Measurements from ENCODE around the gene PJA1. TPM values are rescaled to one million over a fixed set of nuclear protein-coding genes. Genes with fewer than 3 reads are reported as not detected.

Gene PJA1, protein sequence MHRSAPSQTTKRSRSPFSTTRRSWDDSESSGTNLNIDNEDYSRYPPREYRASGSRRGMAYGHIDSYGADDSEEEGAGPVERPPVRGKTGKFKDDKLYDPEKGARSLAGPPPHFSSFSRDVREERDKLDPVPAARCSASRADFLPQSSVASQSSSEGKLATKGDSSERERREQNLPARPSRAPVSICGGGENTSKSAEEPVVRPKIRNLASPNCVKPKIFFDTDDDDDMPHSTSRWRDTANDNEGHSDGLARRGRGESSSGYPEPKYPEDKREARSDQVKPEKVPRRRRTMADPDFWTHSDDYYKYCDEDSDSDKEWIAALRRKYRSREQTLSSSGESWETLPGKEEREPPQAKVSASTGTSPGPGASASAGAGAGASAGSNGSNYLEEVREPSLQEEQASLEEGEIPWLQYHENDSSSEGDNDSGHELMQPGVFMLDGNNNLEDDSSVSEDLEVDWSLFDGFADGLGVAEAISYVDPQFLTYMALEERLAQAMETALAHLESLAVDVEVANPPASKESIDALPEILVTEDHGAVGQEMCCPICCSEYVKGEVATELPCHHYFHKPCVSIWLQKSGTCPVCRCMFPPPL
- 17.3 and 32.7 TPM in 2 replicates for total RNA-seq (2014; rRNA removed; shearing (Covaris generic); ENCODE audit: low replicate concordance)

DNA sequence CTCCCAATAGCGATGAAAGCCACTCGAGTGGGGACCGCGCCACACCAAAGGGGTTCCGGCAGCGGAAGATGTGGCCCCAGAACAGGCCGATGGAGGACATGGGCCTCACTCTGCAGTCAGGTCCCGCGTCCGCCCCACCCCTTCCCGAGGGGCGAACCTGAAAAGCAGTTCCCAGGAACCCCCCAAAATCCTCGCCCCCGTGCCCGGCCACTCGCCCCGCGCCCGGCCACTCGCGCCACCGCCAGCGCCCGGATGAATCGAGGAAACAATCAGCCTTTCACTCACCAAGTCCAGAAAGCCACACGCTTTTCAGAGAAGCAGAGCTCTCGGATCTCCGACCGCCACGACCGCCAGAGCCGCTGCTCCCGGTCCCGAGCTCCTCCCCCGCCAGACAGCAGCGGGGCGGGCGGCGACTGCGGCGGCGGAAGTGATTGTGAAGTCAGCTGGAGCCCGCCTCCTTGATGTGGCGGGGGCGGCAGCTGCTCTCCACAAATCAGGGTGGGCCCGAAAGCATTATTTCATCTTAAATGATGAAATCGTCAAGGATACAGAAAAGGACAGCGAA, at the start of gene PJA1:
Gene PJA1, minus strand, starts transcription at position 367 of the 565 bp plus-strand sequence. CDS start 2,380 bp downstream, outside the sequence.
- peak; percentile 52 for DNase-seq (ENCODE audit: low read depth)
- in situ Hi-C loops (cut with HindIII; ENCODE audit: low pct_unique_long_range_greater_than_20kb, low sequenced_read_pairs) = no loop called here

DNA sequence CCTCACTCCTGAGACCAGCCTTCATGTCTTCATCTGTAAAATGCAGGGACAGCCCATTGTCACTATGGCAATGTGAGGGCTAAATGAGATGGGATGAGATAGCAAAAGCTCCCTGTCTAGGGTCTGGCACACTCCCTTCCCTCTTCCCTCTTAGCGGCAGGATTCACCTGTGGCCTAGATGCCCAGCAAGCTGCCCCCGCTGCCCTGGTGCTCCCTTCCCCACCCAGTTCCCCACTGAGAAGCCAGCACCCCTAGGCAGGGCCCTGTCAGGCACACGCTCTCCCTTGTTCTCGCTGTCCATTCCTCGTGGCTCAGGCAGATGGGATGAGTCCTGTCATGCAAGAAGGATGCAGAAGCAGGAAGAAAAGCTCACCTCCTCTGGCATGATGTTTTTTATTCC, 49.2 kb upstream of the PJA1 start:
- DNase-seq (ENCODE audit: low read depth) = no peak
- in situ Hi-C loops (cut with HindIII; ENCODE audit: low pct_unique_long_range_greater_than_20kb, low sequenced_read_pairs) = no loop called here

DNA sequence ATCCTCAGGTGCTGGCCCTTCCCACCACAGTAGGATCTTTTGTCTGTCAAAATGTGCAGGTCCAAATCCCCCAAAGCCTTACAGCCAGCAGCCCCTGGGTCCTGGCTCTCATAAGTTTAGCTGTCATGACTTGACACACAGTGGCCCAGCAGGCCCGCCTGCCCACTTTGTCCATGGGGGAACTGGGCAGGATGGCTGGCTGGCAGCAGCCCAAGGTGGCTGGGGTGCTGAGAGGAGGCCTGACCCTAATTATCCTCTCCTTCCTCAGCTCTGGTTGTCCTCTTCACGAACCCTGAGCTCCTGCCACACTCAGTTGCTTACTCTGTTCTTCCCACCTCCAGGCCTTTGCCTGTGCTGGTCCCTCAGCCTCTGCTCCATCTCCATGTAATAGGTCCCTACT, 46.4 kb upstream of the PJA1 start:
- in situ Hi-C loops (cut with HindIII; ENCODE audit: low pct_unique_long_range_greater_than_20kb, low sequenced_read_pairs) = no loop called here
- no peak for DNase-seq (ENCODE audit: low read depth)

DNA sequence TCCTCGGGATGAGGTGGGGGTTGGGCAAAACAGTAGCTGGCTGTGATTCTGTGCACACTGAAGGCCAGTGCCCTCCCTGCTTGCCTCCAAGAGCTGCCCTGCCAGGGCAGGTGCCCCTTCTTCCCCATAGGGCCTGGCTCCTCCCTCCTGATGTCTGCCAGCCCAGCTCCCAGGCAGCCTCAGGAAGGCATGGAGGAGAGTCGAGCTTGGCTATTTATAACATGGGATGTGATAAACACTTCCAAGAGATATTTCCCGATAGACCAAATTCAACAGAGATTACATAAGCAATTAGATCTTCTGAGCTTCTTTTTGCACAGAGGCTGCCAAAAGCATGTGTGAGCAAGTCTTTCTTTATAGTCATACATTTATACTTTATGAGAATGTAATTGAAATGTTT, 45.3 kb upstream of the PJA1 start:
- in situ Hi-C loops (cut with HindIII; ENCODE audit: low pct_unique_long_range_greater_than_20kb, low sequenced_read_pairs) = no loop called here
- no peak for DNase-seq (ENCODE audit: low read depth)

DNA sequence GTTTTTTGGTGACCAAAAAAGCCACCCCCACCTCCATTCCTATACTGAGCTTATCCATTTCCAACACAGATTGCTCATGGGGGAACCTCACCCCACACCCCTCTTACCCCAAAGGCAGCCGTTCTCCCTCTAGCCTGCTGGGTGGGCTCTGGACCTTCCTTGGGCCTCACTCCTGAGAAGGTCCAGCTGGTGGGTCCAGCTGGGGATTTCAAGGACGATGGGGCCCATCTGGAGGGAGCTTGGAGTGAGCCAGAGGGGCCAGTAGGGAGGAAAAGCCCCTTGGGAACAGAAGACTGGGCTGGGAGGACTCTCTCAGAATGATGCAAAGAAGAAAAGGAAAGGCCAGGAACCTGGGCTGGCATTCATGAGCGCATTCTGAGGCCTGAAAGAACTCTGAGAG, 42.0 kb upstream of the PJA1 start:
- no peak for DNase-seq (ENCODE audit: low read depth)
- in situ Hi-C loops (cut with HindIII; ENCODE audit: low pct_unique_long_range_greater_than_20kb, low sequenced_read_pairs) = no loop called here

DNA sequence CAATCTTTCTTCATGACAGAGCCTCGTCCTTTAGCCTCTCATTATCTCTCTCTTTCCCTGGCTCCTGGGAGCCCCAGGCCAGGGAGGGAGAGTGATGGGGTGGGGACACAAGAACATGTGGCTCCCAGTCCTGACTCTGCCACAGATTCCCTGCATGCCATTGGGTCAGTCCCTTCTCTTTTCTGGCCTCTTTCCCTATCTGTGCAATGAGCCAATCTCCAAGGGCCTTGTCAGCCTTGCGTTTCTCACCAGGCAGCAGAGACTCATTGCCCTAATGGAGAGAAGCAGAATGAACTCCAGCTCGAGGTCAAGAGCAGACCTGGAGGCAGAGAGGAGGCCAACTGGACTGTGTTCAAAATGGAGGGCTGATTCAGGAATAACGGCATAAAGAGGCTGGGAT, 38.4 kb upstream of the PJA1 start:
- DNase-seq (ENCODE audit: low read depth) = no peak
- in situ Hi-C loops (cut with HindIII; ENCODE audit: low pct_unique_long_range_greater_than_20kb, low sequenced_read_pairs) = no loop called here

DNA sequence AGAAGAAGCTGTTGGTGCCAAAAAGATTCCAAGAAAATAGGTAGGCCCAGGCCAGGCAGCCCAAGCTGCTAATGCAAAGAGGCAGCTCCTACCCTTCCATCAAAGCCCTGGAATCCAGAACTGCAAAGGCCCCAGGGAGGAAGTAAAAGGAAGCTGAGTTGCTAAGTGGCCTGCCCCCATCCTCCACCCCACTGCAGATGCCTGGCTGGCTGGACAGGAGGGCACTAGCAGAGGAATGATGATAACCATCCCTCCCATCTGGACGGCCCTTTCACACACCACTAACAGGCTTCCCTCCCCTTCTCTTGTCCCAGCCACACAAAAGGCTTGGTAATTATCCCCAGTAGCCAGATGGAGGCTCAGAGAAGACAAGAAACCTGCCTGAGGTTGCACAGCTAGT, 32.4 kb upstream of the PJA1 start:
- in situ Hi-C loops (cut with HindIII; ENCODE audit: low pct_unique_long_range_greater_than_20kb, low sequenced_read_pairs) = no loop called here

DNA sequence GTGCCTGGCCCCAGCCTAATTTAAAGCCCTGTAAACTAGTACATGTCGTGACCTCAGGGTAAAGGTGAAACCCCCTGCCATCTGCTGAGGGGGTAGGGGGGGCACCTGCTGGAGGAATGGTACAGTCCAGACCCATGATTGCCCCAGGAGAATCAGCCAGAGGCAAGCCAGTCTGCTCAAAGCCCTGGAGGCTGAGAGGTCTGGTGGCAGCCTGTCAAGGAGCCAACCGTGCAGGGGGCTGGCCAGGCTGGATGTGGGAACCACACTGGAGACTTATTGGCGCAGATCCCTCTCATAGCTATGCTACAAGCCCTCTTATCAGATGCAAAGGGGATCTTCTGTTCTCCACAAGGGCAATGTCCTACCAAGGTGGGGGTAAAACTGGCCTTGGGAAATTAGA, 31.4 kb upstream of the PJA1 start:
- no peak for DNase-seq (ENCODE audit: low read depth)
- in situ Hi-C loops (cut with HindIII; ENCODE audit: low pct_unique_long_range_greater_than_20kb, low sequenced_read_pairs) = no loop called here

More for the DNA sequence above, 32.4 kb upstream of the PJA1 start:
- DNase-seq (ENCODE audit: low read depth) = no peak

DNA sequence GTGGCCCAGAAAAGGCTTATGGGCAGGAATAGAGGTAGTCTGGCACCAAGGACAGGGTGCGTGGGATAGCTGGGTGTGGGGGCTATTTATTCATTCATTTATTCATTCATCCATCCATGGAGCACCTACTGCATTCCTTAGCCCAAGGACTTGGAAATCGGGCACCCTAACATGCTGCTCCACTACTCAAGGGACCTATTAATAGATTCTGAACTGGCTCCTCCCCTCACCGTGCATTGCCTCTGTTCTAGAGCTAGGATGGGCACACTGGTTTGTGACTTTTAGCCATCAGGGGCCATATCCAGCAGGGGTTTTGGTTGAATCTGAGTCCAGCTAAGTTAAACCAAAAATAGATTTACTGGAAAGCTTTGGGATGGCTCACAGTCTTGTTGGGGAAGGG, 30.6 kb upstream of the PJA1 start:
- in situ Hi-C loops (cut with HindIII; ENCODE audit: low pct_unique_long_range_greater_than_20kb, low sequenced_read_pairs) = no loop called here
- DNase-seq (ENCODE audit: low read depth) = no peak

DNA sequence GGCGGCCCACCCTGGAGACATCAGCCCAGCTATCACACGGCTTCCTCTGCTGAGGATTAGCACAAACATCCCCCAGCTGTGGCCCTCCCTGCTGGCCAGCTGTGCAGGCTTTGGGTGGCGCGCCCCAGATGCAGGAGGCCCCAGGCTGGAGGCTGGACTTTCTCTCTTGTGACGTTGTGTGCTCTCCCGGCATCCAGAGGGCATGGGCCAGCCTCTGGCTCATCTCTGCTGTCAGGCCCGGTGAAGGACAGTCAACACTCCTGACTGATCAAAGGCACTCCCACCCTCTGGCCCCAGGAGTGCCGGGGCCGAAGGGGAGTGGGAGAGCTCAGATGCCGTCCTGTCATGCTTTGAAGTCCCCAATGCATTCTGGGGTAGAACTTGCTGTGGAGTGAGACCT, 29.9 kb upstream of the PJA1 start:
- DNase-seq (ENCODE audit: low read depth) = no peak
- in situ Hi-C loops (cut with HindIII; ENCODE audit: low pct_unique_long_range_greater_than_20kb, low sequenced_read_pairs) = no loop called here

DNA sequence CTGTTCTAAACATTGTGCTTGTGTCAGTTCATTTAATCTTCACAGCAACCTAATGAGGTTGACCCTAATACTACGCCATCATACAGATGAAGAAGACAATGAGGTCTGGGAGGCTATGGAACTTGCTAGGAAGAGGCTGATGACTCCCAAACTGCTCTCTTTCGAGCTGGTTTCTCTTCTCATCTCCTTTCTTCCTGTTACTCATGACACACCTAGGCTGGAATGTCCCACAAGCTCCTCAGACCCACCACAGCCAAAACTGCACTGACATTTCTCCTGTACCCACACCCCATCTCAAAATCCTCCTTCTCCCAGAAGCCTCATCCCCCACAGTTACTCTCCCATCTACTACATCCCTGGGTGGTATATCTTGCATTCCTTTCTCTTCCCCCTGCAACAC, 27.4 kb upstream of the PJA1 start:
- DNase-seq (ENCODE audit: low read depth) = no peak
- in situ Hi-C loops (cut with HindIII; ENCODE audit: low pct_unique_long_range_greater_than_20kb, low sequenced_read_pairs) = no loop called here

DNA sequence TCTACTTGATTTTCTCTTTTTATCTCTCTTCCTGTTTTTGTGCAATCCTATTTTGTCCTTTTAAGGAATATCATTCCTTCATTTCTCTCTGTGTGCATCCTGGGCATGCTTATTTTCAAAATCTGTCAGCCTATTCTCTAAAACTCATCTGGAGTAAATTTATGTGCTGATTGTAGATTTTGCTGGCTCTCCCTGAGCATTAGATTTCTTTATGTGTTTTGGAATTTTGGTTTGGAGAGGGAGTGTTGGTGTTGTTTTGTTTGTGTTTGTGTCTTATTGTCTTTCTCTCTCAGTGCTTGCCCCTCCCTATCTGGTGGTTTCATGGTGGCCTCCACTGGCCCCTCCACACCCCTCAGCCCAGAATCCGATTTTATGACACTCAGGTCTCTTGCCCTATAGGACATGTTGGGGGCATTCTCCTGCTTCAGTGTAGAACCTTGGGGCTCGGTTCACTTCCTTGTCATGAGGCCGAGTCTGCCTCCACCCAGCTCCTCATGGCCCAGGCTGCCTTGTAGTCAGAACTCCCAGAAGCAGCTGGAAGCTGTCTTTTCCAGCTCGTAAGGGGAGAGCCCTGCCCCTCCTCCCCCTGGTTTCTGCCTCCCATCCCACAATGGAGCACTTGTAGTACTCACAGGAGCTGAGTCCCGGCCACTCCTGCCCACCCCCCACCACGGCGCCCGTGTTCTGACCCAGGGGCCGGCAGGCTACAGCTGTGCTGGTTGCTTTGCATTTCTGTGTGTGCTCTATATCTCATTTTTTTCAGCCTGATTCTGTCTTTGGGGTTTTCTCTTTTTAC, 24.5 kb upstream of the PJA1 start:
- no peak for DNase-seq (ENCODE audit: low read depth)
- in situ Hi-C loops (cut with HindIII; ENCODE audit: low pct_unique_long_range_greater_than_20kb, low sequenced_read_pairs) = no loop called here

DNA sequence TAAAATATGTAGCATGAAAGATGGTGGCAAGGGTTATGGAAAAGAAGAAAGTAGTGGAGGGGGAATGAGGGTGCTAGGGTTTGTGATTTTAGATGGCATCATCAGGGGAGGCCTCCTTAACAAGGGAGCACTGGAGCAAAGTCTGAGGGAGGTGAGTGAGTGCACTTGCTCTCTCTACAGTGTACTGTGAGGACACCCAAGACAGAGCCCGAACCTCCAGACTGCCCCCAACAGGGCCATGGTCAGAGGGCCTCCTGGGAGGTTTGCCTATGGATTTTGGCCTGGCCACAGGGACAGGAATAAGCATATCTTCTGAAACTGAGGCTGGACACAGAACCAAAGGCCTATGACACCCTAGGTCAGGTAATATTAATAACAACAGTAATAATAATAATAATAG, 21.4 kb upstream of the PJA1 start:
- in situ Hi-C loops (cut with HindIII; ENCODE audit: low pct_unique_long_range_greater_than_20kb, low sequenced_read_pairs) = no loop called here

DNA sequence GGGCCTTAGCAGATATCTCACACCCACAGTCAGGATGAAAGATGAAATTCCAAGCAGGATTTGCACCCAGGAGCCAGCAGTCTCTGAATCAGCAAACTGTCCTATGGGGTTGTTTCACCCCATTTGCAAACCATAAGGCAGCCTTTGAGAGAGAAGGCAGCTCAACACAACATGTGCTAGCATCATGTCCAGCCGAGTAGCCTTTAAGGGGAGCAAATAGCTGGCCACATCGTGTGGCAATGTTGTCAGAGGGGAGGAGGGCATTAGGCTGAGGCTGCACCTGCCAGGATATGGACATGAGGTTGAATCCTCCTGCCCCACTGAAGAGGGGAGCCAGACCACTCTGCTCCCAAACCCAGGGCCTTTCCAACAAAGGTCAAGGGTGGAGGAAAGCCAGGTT, 20.6 kb upstream of the PJA1 start:
- DNase-seq (ENCODE audit: low read depth) = no peak
- in situ Hi-C loops (cut with HindIII; ENCODE audit: low pct_unique_long_range_greater_than_20kb, low sequenced_read_pairs) = no loop called here

More for the DNA sequence above, 21.4 kb upstream of the PJA1 start:
- no peak for DNase-seq (ENCODE audit: low read depth)

DNA sequence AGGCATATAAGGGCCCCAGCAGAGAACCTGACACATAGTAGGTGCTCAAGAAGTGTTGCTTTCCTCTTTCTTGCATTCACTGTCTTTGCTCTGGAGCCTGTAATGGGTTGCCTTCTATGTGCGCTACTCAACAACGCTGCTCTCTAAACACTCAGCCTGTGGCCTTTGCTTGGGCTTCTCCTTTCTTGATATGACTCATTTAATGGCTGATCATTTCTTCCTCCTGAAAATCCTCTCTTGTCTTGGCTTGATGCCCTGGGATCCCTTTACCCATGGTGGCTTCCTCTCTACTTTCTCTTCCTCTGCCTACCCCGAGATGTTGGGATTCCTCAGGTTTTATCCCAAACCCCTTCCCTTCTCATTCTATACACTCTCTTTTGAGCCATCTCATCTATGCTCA, 19.9 kb upstream of the PJA1 start:
- DNase-seq (ENCODE audit: low read depth) = no peak
- in situ Hi-C loops (cut with HindIII; ENCODE audit: low pct_unique_long_range_greater_than_20kb, low sequenced_read_pairs) = no loop called here

DNA sequence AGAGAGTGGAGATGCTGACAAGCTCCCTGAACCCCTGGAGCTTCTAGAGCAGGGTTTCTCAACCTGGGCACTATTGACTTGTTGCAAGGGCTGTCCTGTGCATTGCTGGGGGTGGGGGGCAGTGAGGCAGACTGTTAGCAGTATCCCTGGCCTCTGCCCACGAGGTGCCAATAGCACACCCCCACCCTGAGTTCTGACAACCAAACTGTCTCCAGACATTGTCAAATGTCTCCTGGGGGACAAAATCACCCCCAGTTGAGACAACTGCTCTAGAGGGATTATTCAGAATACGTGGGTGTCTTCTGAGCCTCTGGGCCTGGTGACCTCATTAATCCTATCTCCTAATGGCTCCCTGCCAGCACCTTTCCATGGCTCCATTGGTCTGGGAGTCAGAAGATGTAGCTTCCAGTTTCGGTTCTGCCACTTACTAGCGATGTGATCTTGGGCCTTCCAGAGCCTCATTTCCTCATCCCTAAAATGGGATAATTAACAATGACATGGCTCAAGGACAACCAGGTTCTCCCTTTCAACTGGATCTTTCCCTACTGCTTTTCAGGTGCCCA, 17.6 kb upstream of the PJA1 start:
- DNase-seq (ENCODE audit: low read depth) = no peak

DNA sequence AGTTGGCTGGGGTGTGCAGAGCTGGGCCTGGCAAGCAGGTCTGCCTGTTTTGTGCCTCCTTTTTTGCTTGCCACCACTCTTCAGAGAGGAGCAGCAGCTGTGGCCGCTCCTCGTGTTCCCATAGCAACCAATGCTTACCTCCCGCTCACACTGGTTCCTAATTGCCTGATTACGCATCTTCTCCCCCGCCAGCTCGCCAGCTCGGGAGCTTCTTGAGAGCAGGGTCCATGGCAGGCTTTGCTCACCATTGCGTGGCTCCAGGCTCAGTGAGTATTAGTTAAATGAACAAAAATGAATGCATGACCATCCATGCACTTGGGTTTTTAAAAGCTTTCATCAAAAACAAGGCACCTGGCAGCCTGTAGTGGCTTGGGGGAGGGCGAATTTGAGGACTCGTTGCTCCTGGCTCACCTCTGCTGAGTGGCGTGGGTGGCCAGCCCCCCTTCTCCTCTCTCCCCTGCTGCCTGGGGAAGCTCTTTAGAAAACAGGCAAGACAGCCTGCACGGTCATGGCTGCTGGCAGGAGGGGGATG, 14.2 kb upstream of the PJA1 start:
- in situ Hi-C loops (cut with HindIII; ENCODE audit: low pct_unique_long_range_greater_than_20kb, low sequenced_read_pairs) = no loop called here
- DNase-seq (ENCODE audit: low read depth) = no peak

More for the DNA sequence above, 17.6 kb upstream of the PJA1 start:
- in situ Hi-C loops (cut with HindIII; ENCODE audit: low pct_unique_long_range_greater_than_20kb, low sequenced_read_pairs) = no loop called here

DNA sequence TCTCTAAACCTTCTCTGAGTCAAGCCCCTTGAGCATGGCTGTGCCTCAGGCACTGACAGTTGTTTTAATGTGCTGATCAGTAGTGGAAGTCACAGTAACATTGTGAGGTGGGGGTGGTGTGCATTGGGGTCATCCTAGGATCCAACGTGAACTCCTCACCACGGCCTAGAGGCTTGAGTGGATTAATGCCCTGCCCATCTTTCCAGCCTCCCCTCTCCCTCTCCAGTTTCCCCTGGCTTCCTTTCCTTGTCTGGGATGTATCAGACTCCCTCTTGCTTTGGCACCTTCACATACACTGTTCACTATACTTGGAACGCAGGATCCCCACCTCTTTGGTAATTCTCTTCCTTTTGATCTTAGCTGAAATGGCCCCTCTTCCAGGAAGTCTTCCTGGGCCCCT, 13.3 kb upstream of the PJA1 start:
- DNase-seq (ENCODE audit: low read depth) = no peak
- in situ Hi-C loops (cut with HindIII; ENCODE audit: low pct_unique_long_range_greater_than_20kb, low sequenced_read_pairs) = no loop called here

Data from Caki2 (cell line).